GM12878 (cell line): Measurements from ENCODE around the gene VGLL4.

Source experiments
- CTCF ChIP-seq, 3 experiments: IDR thresholded peaks in 2 of 3; conservative IDR thresholded peaks in 1 of 3; 2 replicates each; pipeline ENCODE4 v1.5.1; 2011; ENCODE audit warnings: low read depth in 3 of 3, low read length in 3 of 3, mild to moderate bottlenecking in 3 of 3, control low read depth in 2 of 3, moderate library complexity in 2 of 3, inconsistent platforms in 1 of 3, mixed read lengths in 1 of 3; ENCODE audit not compliant: control insufficient read depth in 2 of 3, insufficient read depth in 1 of 3; ENCODE audit errors: extremely low read depth in 1 of 3
- EZH2 ChIP-seq: IDR thresholded peaks from 2 replicates; pipeline ENCODE4 v1.6.1; 2012; ENCODE audit warnings: low read depth, mild to moderate bottlenecking, control low read depth, inconsistent platforms, low read length, borderline replicate concordance; ENCODE audit not compliant: control insufficient read depth
- KDM1A ChIP-seq: fragments of 200-600 bp; sonication (generic); IDR thresholded peaks from 2 replicates; pipeline ENCODE4 v1.6.1; 2016; ENCODE audit warnings: borderline replicate concordance
- MYC ChIP-seq: IDR thresholded peaks from 2 replicates; pipeline ENCODE4 v1.6.1; 2011; ENCODE audit warnings: mild to moderate bottlenecking, low read length, moderate library complexity, inconsistent platforms; ENCODE audit not compliant: insufficient read depth, insufficient replicate concordance, insufficient read length, severe bottlenecking
- POLR2A ChIP-seq: IDR thresholded peaks from 2 replicates; pipeline ENCODE4 v1.6.1; 2011; ENCODE audit warnings: low read depth, mild to moderate bottlenecking, low read length
- RAD21 ChIP-seq: IDR thresholded peaks from 2 replicates; pipeline ENCODE4 v1.6.1; 2011; ENCODE audit warnings: mild to moderate bottlenecking, low read depth, low read length, moderate library complexity; ENCODE audit not compliant: insufficient read depth
- RFX5 ChIP-seq: IDR thresholded peaks from 2 replicates; pipeline ENCODE4 v1.6.1; 2011; ENCODE audit warnings: low read depth, low read length, improper control_type of control experiment
- SMC3 ChIP-seq: IDR thresholded peaks from 2 replicates; pipeline ENCODE4 v1.6.1; 2011; ENCODE audit warnings: low read length, improper control_type of control experiment, borderline replicate concordance
- ZNF274 ChIP-seq: IDR thresholded peaks from one replicate; pipeline ENCODE4 v1.8.0; 2011; ENCODE audit not compliant: insufficient read length, insufficient read depth

DNA sequence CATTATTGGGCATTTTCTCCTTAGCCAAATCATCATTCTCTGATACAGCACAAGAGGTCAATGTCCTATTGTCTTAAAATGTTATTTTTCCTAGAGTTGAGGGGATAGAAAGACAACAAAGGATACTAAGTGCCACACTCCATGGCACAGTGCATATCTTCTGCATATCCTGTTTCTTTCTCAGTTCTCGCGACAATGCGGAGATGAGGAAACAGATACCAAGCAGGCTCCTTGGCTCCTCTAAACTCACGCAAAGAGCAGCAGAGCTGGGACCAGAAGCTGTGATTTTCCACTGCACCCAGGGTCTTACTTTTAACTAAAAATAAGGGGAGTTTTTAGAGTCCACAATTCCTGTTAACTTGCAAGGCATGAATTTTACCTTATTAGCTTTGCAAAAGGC lies 10.5 kb upstream of the VGLL4 start:
- TF ChIP-seq CTCF (IDR thresholded peaks at IDR 0.05 in 2 of 3, conservative IDR thresholded peaks at IDR 0.05 in 1 of 3; ENCODE audit: control insufficient read depth in 2 of 3, extremely low read depth in 1 of 3, insufficient read depth in 1 of 3, low read depth in 3 of 3, low read length in 3 of 3) (no peak), KDM1A (no peak), SMC3 (no peak), EZH2 (no peak), RAD21 (no peak), RFX5 (no peak), ZNF274 (no peak), MYC (no peak), POLR2A (no peak)
